ENCODE measurements around the gene MPPED1. TPM values are rescaled to one million over a fixed set of nuclear protein-coding genes. Genes with fewer than 3 reads are reported as not detected.
A peak's percentile ranks its signal among the peaks of the same experiment; 100 is the strongest.

Gene MPPED1
- total RNA-seq, 1 donor from 2014 or later = 0.18 TPM

DNA sequence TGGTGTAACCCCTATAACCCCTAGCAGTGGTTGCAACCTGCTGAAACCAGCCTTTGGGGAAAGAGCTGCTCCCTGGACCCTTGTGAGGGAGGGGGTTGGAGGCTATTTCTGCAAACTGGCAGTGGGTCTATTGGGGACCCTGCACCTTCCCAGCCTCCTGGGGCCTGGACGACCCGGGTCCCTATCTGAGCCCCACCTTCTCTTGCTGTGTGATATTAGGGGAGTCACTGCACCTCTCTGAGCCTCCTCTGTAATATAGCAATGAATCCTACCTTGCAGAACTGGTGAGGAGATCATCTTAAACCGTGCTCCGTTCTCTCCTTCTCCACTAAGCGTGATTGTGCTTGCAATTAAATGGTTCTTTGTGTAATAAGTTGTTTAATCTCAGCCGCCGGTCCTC is 24.0 kb upstream of the MPPED1 start:
- DNase-seq (ENCODE audit: low spot score) = no peak
- Mint-ChIP-seq H3K36me3 (ENCODE audit: low read depth, unreplicated experiment) (no peaks in the 10 kb centered on the region), H3K27me3 (ENCODE audit: unreplicated experiment) (no peaks in the 10 kb centered on the region), H3K4me1 (ENCODE audit: unreplicated experiment) (peaks cover 8% of the 10 kb centered on the region), H3K4me3 (ENCODE audit: unreplicated experiment) (peak overlapping the region; percentile 27), H3K9me3 (ENCODE audit: unreplicated experiment) (no peaks in the 10 kb centered on the region), H3K27ac (ENCODE audit: unreplicated experiment) (no peak overlapping the region)
- TF ChIP-seq CTCF (IDR thresholded peaks at IDR 0.05; ENCODE audit: unreplicated experiment) = no peak

DNA sequence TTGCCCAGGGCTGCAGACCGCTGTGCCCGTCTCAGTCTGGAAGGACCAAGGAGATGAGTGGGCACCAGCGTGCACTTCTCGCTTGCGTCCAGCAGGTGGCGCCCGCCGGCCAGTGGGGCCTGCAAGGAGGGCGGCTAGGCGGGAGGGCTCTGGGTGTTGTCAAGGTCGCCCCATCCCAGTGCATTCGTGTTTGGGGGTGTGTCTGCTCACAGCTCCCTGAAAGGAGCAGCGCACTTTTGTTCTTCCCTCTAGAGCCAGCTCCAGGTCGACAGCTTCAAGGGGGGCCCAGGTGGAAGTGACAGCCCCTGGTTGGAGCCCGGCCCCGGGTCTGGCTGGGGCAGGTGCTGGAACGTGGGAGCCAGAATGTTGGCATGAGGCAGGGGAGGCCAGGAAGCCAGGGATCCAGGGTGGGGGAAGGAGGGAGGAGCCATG is 23.4 kb upstream of the MPPED1 start:
- Mint-ChIP-seq H3K36me3 (ENCODE audit: low read depth, unreplicated experiment) (no peaks in the 10 kb centered on the region), H3K27me3 (ENCODE audit: unreplicated experiment) (no peaks in the 10 kb centered on the region), H3K4me1 (ENCODE audit: unreplicated experiment) (peaks cover 8% of the 10 kb centered on the region), H3K9me3 (ENCODE audit: unreplicated experiment) (no peaks in the 10 kb centered on the region), H3K27ac (ENCODE audit: unreplicated experiment) (no peak overlapping the region), H3K4me3 (ENCODE audit: unreplicated experiment) (no peak overlapping the region)
- DNase-seq (ENCODE audit: low spot score) = peak; percentile 92
- peak; percentile 99 for TF ChIP-seq CTCF (IDR thresholded peaks at IDR 0.05; ENCODE audit: unreplicated experiment)

- Mint-ChIP-seq H3K4me3 (ENCODE audit: unreplicated experiment) (no peak overlapping the region), H3K27me3 (ENCODE audit: unreplicated experiment) (peaks cover under 1% of the 10 kb centered on the region), H3K36me3 (ENCODE audit: low read depth, unreplicated experiment) (no peaks in the 10 kb centered on the region), H3K9me3 (ENCODE audit: unreplicated experiment) (no peaks in the 10 kb centered on the region), H3K27ac (ENCODE audit: unreplicated experiment) (no peak overlapping the region), H3K4me1 (ENCODE audit: unreplicated experiment) (peaks cover 7% of the 10 kb centered on the region)
- DNase-seq (ENCODE audit: low spot score) = no peak
- no peak for TF ChIP-seq CTCF (IDR thresholded peaks at IDR 0.05; ENCODE audit: unreplicated experiment)
These were observed 22.5 kb upstream of the MPPED1 start for GRCh38 chr22:43389227-43389836.

DNA sequence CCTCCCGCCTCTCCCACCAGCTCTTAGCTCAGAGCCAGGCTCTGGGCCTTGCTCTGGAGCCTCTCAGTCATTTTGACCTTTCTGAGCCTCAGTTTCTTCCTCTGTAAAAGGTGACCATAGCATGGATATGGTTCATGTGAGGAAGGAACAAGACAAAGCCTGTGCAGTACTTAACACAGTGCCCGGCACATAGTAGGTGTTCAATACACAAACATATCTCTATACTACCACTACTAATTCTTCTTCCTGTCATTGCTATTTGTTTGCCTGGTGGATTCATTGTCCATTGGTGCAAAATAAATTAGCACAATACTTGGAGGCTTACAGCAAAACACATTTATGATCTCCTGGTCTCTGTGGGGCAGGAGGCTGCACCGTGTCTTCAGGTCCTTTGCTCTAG is 21.6 kb upstream of the MPPED1 start:
- Mint-ChIP-seq H3K27ac (ENCODE audit: unreplicated experiment) (no peak overlapping the region), H3K36me3 (ENCODE audit: low read depth, unreplicated experiment) (no peaks in the 10 kb centered on the region), H3K4me3 (ENCODE audit: unreplicated experiment) (no peak overlapping the region), H3K9me3 (ENCODE audit: unreplicated experiment) (no peaks in the 10 kb centered on the region), H3K4me1 (ENCODE audit: unreplicated experiment) (no peaks in the 10 kb centered on the region), H3K27me3 (ENCODE audit: unreplicated experiment) (peaks cover 2% of the 10 kb centered on the region)
- no peak for DNase-seq (ENCODE audit: low spot score)
- TF ChIP-seq CTCF (IDR thresholded peaks at IDR 0.05; ENCODE audit: unreplicated experiment) = no peak

DNA sequence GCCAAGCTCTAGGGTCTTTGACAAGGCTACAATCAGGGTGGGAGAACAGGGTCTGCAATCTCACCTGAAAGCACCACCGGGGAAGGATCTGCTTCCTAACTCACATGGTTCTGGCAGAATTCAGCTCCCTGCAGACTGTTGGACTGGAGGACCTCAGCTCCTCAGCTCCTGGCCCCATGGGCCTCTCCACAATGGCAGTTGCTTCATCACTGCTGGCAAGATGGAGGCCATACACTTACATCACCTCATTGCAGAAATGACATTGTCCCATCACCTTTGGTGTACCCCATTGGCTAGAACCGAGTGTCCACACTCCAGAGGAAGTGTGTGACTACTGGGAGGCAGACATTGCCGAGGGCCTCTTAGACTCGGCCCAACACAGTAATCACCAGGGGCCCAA is 20.9 kb upstream of the MPPED1 start:
- Mint-ChIP-seq H3K27ac (ENCODE audit: unreplicated experiment) (no peak overlapping the region), H3K9me3 (ENCODE audit: unreplicated experiment) (no peaks in the 10 kb centered on the region), H3K27me3 (ENCODE audit: unreplicated experiment) (peaks cover 2% of the 10 kb centered on the region), H3K4me3 (ENCODE audit: unreplicated experiment) (no peak overlapping the region), H3K4me1 (ENCODE audit: unreplicated experiment) (no peaks in the 10 kb centered on the region), H3K36me3 (ENCODE audit: low read depth, unreplicated experiment) (no peaks in the 10 kb centered on the region)
- DNase-seq (ENCODE audit: low spot score) = no peak
- TF ChIP-seq CTCF (IDR thresholded peaks at IDR 0.05; ENCODE audit: unreplicated experiment) = no peak

Measured in endothelial cell (in vitro differentiated cells).